ENCODE results near the gene SKIDA1. TPM values are rescaled to one million over a fixed set of nuclear protein-coding genes. Genes with fewer than 3 reads are reported as not detected.

Gene SKIDA1
- total and polyA plus RNA-seq, 2 donors (not counting 1 experiment from before 2014, with no cell fraction given): 0.28 to 0.50 TPM

GRCh38 chr10:21501731-21502347 is 23.6 kb downstream of the SKIDA1 start:
- no peaks in the 10 kb centered on the region for H3K4me1 ChIP-seq (ENCODE audit: control insufficient read depth, extremely low read depth, insufficient read depth, low read length)
- TF ChIP-seq EZH2 (IDR thresholded peaks at IDR 0.05; ENCODE audit: low read length, missing control alignments): no peak
- TF ChIP-seq CTCF (conservative IDR thresholded peaks at IDR 0.05 in 1 of 2, IDR thresholded peaks at IDR 0.05 in 1 of 2; ENCODE audit: low read depth in 1 of 2, low read length in 2 of 2): no peak

GRCh38 chr10:21501091-21501490 is 24.4 kb downstream of the SKIDA1 start:
- Histone ChIP-seq H3K27me3 (ENCODE audit: control insufficient read depth, insufficient read depth, low read length) (no peaks in the 10 kb centered on the region), H3K27ac (ENCODE audit: insufficient read depth, low read length) (no peak overlapping the region), H3K36me3 (ENCODE audit: control insufficient read depth, insufficient read depth, low read length) (no peaks in the 10 kb centered on the region), H3K4me3 (replicated peaks in 1 of 4; ENCODE audit: control extremely low read depth in 1 of 4, insufficient read depth in 1 of 4, low read depth in 3 of 4, low read length in 4 of 4) (no peak overlapping the region), H4K20me1 (ENCODE audit: control insufficient read depth, extremely low read depth, insufficient read depth, low read length) (no peaks in the 10 kb centered on the region), H3K4me2 (ENCODE audit: extremely low read depth, insufficient read depth, low read length) (no peak overlapping the region), H3K79me2 (ENCODE audit: control insufficient read depth, insufficient read depth, low read length) (no peaks in the 10 kb centered on the region), H2AFZ (ENCODE audit: low read length) (no peak overlapping the region), H3K9me3 (ENCODE audit: control insufficient read depth, insufficient read depth, low read depth, low read length) (no peaks in the 10 kb centered on the region), H3K9ac (ENCODE audit: insufficient read depth, low read length) (no peak overlapping the region), H3K4me1 (ENCODE audit: control insufficient read depth, extremely low read depth, insufficient read depth, low read length) (no peaks in the 10 kb centered on the region)
- no peak for TF ChIP-seq CTCF (conservative IDR thresholded peaks at IDR 0.05 in 1 of 2, IDR thresholded peaks at IDR 0.05 in 1 of 2; ENCODE audit: low read depth in 1 of 2, low read length in 2 of 2)
- no peak for TF ChIP-seq EZH2 (IDR thresholded peaks at IDR 0.05; ENCODE audit: low read length, missing control alignments)
- DNase-seq (ENCODE audit: low read depth in 2 of 2): no peak

More at GRCh38 chr10:21501731-21502347, 23.6 kb downstream of the SKIDA1 start:
- H3K36me3 ChIP-seq (ENCODE audit: control insufficient read depth, insufficient read depth, low read length): no peaks in the 10 kb centered on the region
- no peak overlapping the region for H3K27ac ChIP-seq (ENCODE audit: insufficient read depth, low read length)
- no peaks in the 10 kb centered on the region for H3K79me2 ChIP-seq (ENCODE audit: control insufficient read depth, insufficient read depth, low read length)
- H4K20me1 ChIP-seq (ENCODE audit: control insufficient read depth, extremely low read depth, insufficient read depth, low read length): no peaks in the 10 kb centered on the region
- H3K9me3 ChIP-seq (ENCODE audit: control insufficient read depth, insufficient read depth, low read depth, low read length): no peaks in the 10 kb centered on the region
- H3K4me2 ChIP-seq (ENCODE audit: extremely low read depth, insufficient read depth, low read length): no peak overlapping the region
- no peak for DNase-seq (ENCODE audit: low read depth in 2 of 2)
- no peak overlapping the region for H2AFZ ChIP-seq (ENCODE audit: low read length)
- no peaks in the 10 kb centered on the region for H3K27me3 ChIP-seq (ENCODE audit: control insufficient read depth, insufficient read depth, low read length)
- H3K4me3 ChIP-seq (replicated peaks in 1 of 4; ENCODE audit: control extremely low read depth in 1 of 4, insufficient read depth in 1 of 4, low read depth in 3 of 4, low read length in 4 of 4): no peak overlapping the region
- no peak overlapping the region for H3K9ac ChIP-seq (ENCODE audit: insufficient read depth, low read length)

GRCh38 chr10:21500578-21500910 is 24.9 kb downstream of the SKIDA1 start:
- no peaks in the 10 kb centered on the region for H3K36me3 ChIP-seq (ENCODE audit: control insufficient read depth, insufficient read depth, low read length)
- no peak for DNase-seq (ENCODE audit: low read depth in 2 of 2)
- H4K20me1 ChIP-seq (ENCODE audit: control insufficient read depth, extremely low read depth, insufficient read depth, low read length): no peaks in the 10 kb centered on the region
- H3K27me3 ChIP-seq (ENCODE audit: control insufficient read depth, insufficient read depth, low read length): no peaks in the 10 kb centered on the region
- H3K9ac ChIP-seq (ENCODE audit: insufficient read depth, low read length): no peak overlapping the region
- H3K4me2 ChIP-seq (ENCODE audit: extremely low read depth, insufficient read depth, low read length): no peak overlapping the region
- no peak overlapping the region for H3K4me3 ChIP-seq (replicated peaks in 1 of 4; ENCODE audit: control extremely low read depth in 1 of 4, insufficient read depth in 1 of 4, low read depth in 3 of 4, low read length in 4 of 4)
- H3K4me1 ChIP-seq (ENCODE audit: control insufficient read depth, extremely low read depth, insufficient read depth, low read length): no peaks in the 10 kb centered on the region
- H2AFZ ChIP-seq (ENCODE audit: low read length): no peak overlapping the region
- no peak overlapping the region for H3K27ac ChIP-seq (ENCODE audit: insufficient read depth, low read length)
- no peak for TF ChIP-seq EZH2 (IDR thresholded peaks at IDR 0.05; ENCODE audit: low read length, missing control alignments)
- no peak for TF ChIP-seq CTCF (conservative IDR thresholded peaks at IDR 0.05 in 1 of 2, IDR thresholded peaks at IDR 0.05 in 1 of 2; ENCODE audit: low read depth in 1 of 2, low read length in 2 of 2)
- no peaks in the 10 kb centered on the region for H3K79me2 ChIP-seq (ENCODE audit: control insufficient read depth, insufficient read depth, low read length)
- no peaks in the 10 kb centered on the region for H3K9me3 ChIP-seq (ENCODE audit: control insufficient read depth, insufficient read depth, low read depth, low read length)
